Muscle layer of duodenum (tissue), 2 donors: ENCODE results near the gene CLMN.

Experiments used
- H3K27ac ChIP-seq: one replicate; pipeline ENCODE4 v1.7.0; 2013; ENCODE audit warnings: mild to moderate bottlenecking, low read length
- H3K27me3 ChIP-seq: one replicate; pipeline ENCODE4 v1.7.0; 2013; ENCODE audit warnings: low read depth, mild to moderate bottlenecking, control low read depth, low read length
- H3K36me3 ChIP-seq, 2 donors: one replicate each; pipeline ENCODE4 v1.7.0; 2013; ENCODE audit warnings: low read length in 2 of 2, control low read depth in 1 of 2, mild to moderate bottlenecking in 1 of 2; ENCODE audit not compliant: insufficient read depth in 2 of 2, control insufficient read depth in 1 of 2
- H3K4me1 ChIP-seq, 2 donors: one replicate each; pipeline ENCODE4 v1.7.0; 2013; ENCODE audit warnings: low read length in 2 of 2, mild to moderate bottlenecking in 2 of 2, control low read depth in 1 of 2, moderate library complexity in 1 of 2; ENCODE audit not compliant: insufficient read depth in 2 of 2, control insufficient read depth in 1 of 2
- H3K4me3 ChIP-seq, 2 donors: one replicate each; pipeline ENCODE4 v1.7.0; 2013; ENCODE audit warnings: low read length in 2 of 2, low read depth in 1 of 2, mild to moderate bottlenecking in 1 of 2
- H3K9me3 ChIP-seq, 2 donors: one replicate each; pipeline ENCODE4 v1.7.0; 2013; ENCODE audit warnings: low read length in 2 of 2, control low read depth in 1 of 2, mild to moderate bottlenecking in 1 of 2; ENCODE audit not compliant: control insufficient read depth in 1 of 2
- donor health status: healthy.

The CLMN gene

DNA sequence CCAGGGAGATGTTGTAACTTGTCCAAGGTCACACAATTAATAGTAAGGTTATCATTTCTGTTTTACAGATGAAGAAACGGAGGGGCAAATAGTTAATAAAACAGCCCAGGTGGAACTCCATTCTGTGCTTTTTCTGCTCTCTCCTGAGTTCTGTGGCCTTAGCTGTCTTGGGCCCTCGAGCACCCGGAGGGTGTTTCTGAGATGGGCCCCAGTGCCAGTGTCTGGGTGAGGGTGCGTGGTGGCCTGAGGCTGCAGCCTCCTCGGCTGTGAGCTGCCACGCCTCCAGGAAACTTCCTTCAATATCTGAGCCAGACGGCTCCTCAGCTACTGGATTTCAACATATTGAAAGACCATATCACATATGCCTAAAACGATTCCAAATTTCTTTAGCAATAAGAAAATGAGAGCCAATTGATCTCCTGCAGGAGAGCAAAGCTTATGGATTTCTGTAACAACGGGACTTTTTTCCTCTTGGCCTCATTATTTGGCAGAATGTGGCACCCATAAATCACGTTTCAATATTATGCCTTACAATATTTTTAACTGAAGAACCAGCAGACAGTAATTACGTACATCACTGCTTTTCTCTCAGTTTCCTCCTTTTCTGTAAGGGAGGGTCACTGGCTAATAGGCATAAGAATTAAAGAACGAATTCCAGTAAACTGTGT lies 87.6 kb downstream of the CLMN start:
- no peaks in the 10 kb centered on the region for H3K36me3 ChIP-seq
- no peak overlapping the region for H3K27ac ChIP-seq

GRCh38 chr14:95229749-95230148 lies 90.0 kb downstream of the CLMN start:
- Histone ChIP-seq H3K27ac (no peak overlapping the region), H3K36me3 (no peaks in the 10 kb centered on the region), H3K4me1 (peaks cover 0 to 4% of the 10 kb centered on the region in 2 donors), H3K9me3 (no peaks in the 10 kb centered on the region), H3K4me3 (no peak overlapping the region), H3K27me3 (no peaks in the 10 kb centered on the region)

More for the DNA sequence above, 87.6 kb downstream of the CLMN start:
- Histone ChIP-seq H3K27me3 (no peaks in the 10 kb centered on the region), H3K4me3 (no peak overlapping the region), H3K9me3 (no peaks in the 10 kb centered on the region), H3K4me1 (peaks cover 0 to under 1% of the 10 kb centered on the region in 2 donors)

GRCh38 chr14:95228240-95228639 lies 91.5 kb downstream of the CLMN start:
- Histone ChIP-seq H3K36me3 (no peaks in the 10 kb centered on the region), H3K9me3 (no peaks in the 10 kb centered on the region), H3K27ac (no peak overlapping the region), H3K4me1 (peaks cover 0 to 4% of the 10 kb centered on the region in 2 donors), H3K4me3 (no peak overlapping the region), H3K27me3 (no peaks in the 10 kb centered on the region)

GRCh38 chr14:95227279-95227860 lies 92.3 kb downstream of the CLMN start:
- peaks cover 0 to 8% of the 10 kb centered on the region in 2 donors for H3K4me1 ChIP-seq
- H3K36me3 ChIP-seq = no peaks in the 10 kb centered on the region
- no peak overlapping the region for H3K4me3 ChIP-seq
- H3K9me3 ChIP-seq = no peaks in the 10 kb centered on the region
- H3K27me3 ChIP-seq = no peaks in the 10 kb centered on the region
- no peak overlapping the region for H3K27ac ChIP-seq

GRCh38 chr14:95226801-95227200 lies 92.9 kb downstream of the CLMN start:
- Histone ChIP-seq H3K9me3 (no peaks in the 10 kb centered on the region), H3K27me3 (no peaks in the 10 kb centered on the region), H3K36me3 (no peaks in the 10 kb centered on the region), H3K4me3 (no peak overlapping the region), H3K4me1 (peaks cover 0 to 8% of the 10 kb centered on the region in 2 donors), H3K27ac (no peak overlapping the region)

GRCh38 chr14:95225251-95225887 lies 94.3 kb downstream of the CLMN start:
- Histone ChIP-seq H3K27ac (no peak overlapping the region), H3K36me3 (no peaks in the 10 kb centered on the region), H3K9me3 (no peaks in the 10 kb centered on the region), H3K27me3 (no peaks in the 10 kb centered on the region), H3K4me1 (peaks cover 0 to 8% of the 10 kb centered on the region in 2 donors), H3K4me3 (no peak overlapping the region)

DNA sequence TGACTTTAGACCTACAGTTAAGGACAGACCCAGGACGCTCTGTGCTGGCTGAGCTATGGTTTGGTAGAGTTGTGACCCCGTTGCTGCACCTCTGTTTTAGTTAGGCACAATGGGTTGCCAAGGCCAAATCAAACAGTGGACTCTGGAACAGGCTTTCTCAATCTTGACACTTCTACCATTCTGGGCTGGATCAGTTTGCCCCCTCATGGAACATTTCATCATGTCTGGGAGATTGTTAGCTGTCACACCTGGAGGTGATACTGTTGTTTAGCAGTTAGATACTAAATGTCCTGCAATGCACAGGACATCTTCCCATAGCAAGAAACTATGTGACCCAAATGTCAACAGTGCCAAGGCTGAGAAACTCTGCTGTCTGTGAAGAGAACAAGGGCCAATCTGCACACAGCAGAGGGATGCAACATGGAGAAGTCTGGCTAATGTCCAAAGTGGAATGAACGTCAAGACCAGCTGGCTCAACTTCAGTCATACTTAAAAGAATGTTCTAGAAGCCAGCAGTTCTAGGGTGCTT lies 96.8 kb downstream of the CLMN start:
- no peak overlapping the region for H3K27ac ChIP-seq
- H3K27me3 ChIP-seq = no peaks in the 10 kb centered on the region
- H3K4me3 ChIP-seq = no peak overlapping the region
- H3K36me3 ChIP-seq = no peaks in the 10 kb centered on the region
- H3K9me3 ChIP-seq = no peaks in the 10 kb centered on the region
- H3K4me1 ChIP-seq = peaks cover 0 to 8% of the 10 kb centered on the region in 2 donors

DNA sequence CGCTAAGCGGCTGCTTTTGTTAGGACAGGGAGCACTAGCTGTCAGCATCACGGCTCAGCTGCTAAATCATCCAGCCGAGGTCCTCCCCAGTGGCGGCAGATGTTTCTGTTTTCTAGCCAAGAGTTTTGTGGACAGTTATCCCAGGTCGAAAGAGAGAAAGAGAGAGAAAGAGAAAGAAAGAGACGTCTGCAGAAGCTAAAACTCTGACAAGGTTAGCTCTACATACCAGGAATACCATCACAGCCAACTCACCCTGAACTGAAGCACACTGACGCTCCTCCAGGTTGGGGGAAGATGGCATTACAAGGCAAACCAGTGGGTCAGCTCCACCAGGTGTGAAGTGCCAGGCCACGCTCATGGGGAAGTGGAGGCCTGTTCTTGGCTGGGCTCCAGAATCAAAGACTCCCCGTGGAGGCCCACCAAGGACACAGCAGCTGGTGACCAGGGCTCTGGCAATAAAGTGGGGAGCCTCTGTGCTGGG lies 97.5 kb downstream of the CLMN start:
- peaks cover 0 to 8% of the 10 kb centered on the region in 2 donors for H3K4me1 ChIP-seq
- H3K27me3 ChIP-seq = no peaks in the 10 kb centered on the region
- no peaks in the 10 kb centered on the region for H3K9me3 ChIP-seq
- no peak overlapping the region for H3K4me3 ChIP-seq
- no peak overlapping the region for H3K27ac ChIP-seq
- no peaks in the 10 kb centered on the region for H3K36me3 ChIP-seq

GRCh38 chr14:95221531-95221930 lies 98.2 kb downstream of the CLMN start:
- Histone ChIP-seq H3K9me3 (no peaks in the 10 kb centered on the region), H3K4me1 (peaks cover 0 to 5% of the 10 kb centered on the region in 2 donors), H3K27ac (no peak overlapping the region), H3K36me3 (no peaks in the 10 kb centered on the region), H3K4me3 (no peak overlapping the region), H3K27me3 (no peaks in the 10 kb centered on the region)

GRCh38 chr14:95220663-95221231 lies 99.0 kb downstream of the CLMN start:
- Histone ChIP-seq H3K27ac (no peak overlapping the region), H3K36me3 (no peaks in the 10 kb centered on the region), H3K9me3 (no peaks in the 10 kb centered on the region), H3K4me3 (no peak overlapping the region), H3K27me3 (no peaks in the 10 kb centered on the region), H3K4me1 (peaks cover 0 to 5% of the 10 kb centered on the region in 2 donors)
